Spleen (tissue), 11 donors: ENCODE data around the gene BPIFB2. TPM values are rescaled to one million over a fixed set of nuclear protein-coding genes. Genes with fewer than 3 reads are reported as not detected.

Source experiments
- DNase-seq: peaks from one replicate; pipeline ENCODE4 v3.0.0-alpha.2; 2020
- H3K27ac ChIP-seq, 8 donors: fragments of 200-600 bp; sonication (generic) in 7 of 8; 1 replicate in 4 of 8; 2 replicates in 4 of 8; pipeline versions ENCODE4 v1.5.0 to v1.8.0; 2016 to 2021; ENCODE audit warnings: inconsistent platforms in 4 of 8, mild to moderate bottlenecking in 4 of 8, moderate library complexity in 1 of 8
- H3K27me3 ChIP-seq, 7 donors: fragments of 200-600 bp; sonication (generic) in 6 of 7; replicated peaks in 1 of 7; 1 replicate in 4 of 7; 2 replicates in 3 of 7; pipeline versions ENCODE4 v1.5.0 to v1.8.0; 2016 to 2021; ENCODE audit warnings: inconsistent platforms in 3 of 7, mild to moderate bottlenecking in 1 of 7
- H3K36me3 ChIP-seq, 6 donors: fragments of 200-600 bp; sonication (generic) in 5 of 6; 1 replicate in 4 of 6; 2 replicates in 2 of 6; pipeline versions ENCODE4 v1.5.0 to v1.8.0; 2016 to 2021; ENCODE audit warnings: inconsistent platforms in 2 of 6
- H3K4me1 ChIP-seq, 6 donors: fragments of 200-600 bp; sonication (generic) in 5 of 6; 1 replicate in 3 of 6; 2 replicates in 3 of 6; pipeline versions ENCODE4 v1.5.0 to v1.8.0; 2016 to 2021; ENCODE audit warnings: inconsistent platforms in 3 of 6
- H3K4me3 ChIP-seq, 8 donors: fragments of 200-600 bp; sonication (generic) in 7 of 8; 1 replicate in 4 of 8; 2 replicates in 4 of 8; pipeline versions ENCODE4 v1.5.0 to v1.8.0; 2016 to 2021; ENCODE audit warnings: inconsistent platforms in 4 of 8, mild to moderate bottlenecking in 4 of 8, moderate library complexity in 2 of 8
- H3K9me3 ChIP-seq, 8 donors: fragments of 200-600 bp; sonication (generic) in 7 of 8; 1 replicate in 4 of 8; 2 replicates in 4 of 8; pipeline versions ENCODE4 v1.5.0 to v1.8.0; 2016 to 2021; ENCODE audit warnings: inconsistent platforms in 4 of 8
- CTCF ChIP-seq, 11 experiments: fragments of 200-600 bp in 7 of 11; fragments of 450-650 bp in 4 of 11; sonication (generic) in 4 of 11; IDR thresholded peaks in 8 of 11; conservative IDR thresholded peaks in 3 of 11; 1 replicate in 7 of 11; 2 replicates in 4 of 11; pipeline versions ENCODE4 v1.4.0 to v1.8.0; 2016 to 2021; ENCODE audit warnings: antibody characterized with exemption in 11 of 11, inconsistent platforms in 4 of 11, mild to moderate bottlenecking in 1 of 11
- POLR2A ChIP-seq, 3 donors: fragments of 450-650 bp; IDR thresholded peaks; one replicate each; pipeline ENCODE4 v1.5.1; 2017; ENCODE audit warnings: antibody characterized with exemption in 3 of 3, mild to moderate bottlenecking in 1 of 3
- POLR2AphosphoS5 ChIP-seq, 3 donors: sonication (generic); formaldehyde crosslinking; IDR thresholded peaks; one replicate each; pipeline ENCODE4 v1.5.1; 2017; ENCODE audit warnings: antibody characterized with exemption in 3 of 3
- WGBS, 5 donors: extraction: QIAGEN DNeasy Blood & Tissue Kit in 3 of 5; methylation state at CpG; one replicate each; pipeline versions ENCODE4 v1.1.5 to v1.1.7; 2013 to 2018; 5-methylcytosine and 5-hydroxymethylcytosine counted together
- intact Hi-C: fragments of 100-400 bp; cut with DNase I; formaldehyde crosslinking; loops from one replicate; pipeline ENCODE4 v1.15.0; 2023; ENCODE audit warnings: low total_unique reads
- polyA plus RNA-seq, 3 donors: library from polyadenylated mRNA; stranded (reverse); fragments of 200-250 nt; gene quantifications; one replicate each; pipeline ENCODE4 v1.2.1, GENCODE V29; 2013
- total RNA-seq, 7 donors: library from RNA; depleted of rRNA in 3 of 7; stranded (reverse); fragments of >200 nt in 3 of 7; fragmentation: NEBNext Ultra II Directional in 4 of 7; extraction: Animal tissue kit (Norgen Biotek cat#: 25700) in 4 of 7; gene quantifications; one replicate each; pipeline versions ENCODE4 v1.1.0 to v1.2.1, GENCODE V29; 2016 to 2021
- donor health status: healthy with polysubstance abuse.
- donor health status: DM: no; HTN: no; CAD: no; lungs with moderate emphysema.
- donor health status: DM: no; HTN: no; CAD: no.
- donor health status: Bipolar disorder and iron deficiency.
- donor health status: healthy.
- donor health status: DM: no; HTN: no; CAD: no.
- donor health status: DM: yes; HTN: yes; CAD: no.

The BPIFB2 gene
- total and polyA plus RNA-seq, 10 donors, result not detected

DNA sequence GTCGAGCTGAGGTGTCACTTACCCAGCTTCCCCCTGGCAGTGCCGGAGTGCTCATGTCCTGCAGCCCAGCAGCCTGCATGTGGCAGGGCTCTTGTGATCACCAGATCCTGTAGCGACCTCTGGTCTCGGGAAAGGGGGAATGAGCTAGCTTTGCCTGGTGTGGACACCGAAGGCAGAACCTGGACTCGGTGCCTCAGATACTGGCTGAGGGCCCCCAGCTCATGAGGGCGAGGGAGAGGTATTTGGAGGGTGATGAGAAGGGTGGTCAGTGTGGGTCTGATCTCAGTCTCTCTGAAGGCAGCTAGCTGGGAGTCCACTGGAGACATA lies 29.5 kb upstream of the BPIFB2 start:
- Histone ChIP-seq H3K4me3 (no peak overlapping the region), H3K27ac (no peak overlapping the region), H3K4me1 (peaks cover 0 to 13% (median 3%) of the 10 kb centered on the region in 6 donors), H3K9me3 (peaks cover 0 to 15% (median 0%) of the 10 kb centered on the region in 8 donors), H3K27me3 (no peaks in the 10 kb centered on the region), H3K36me3 (no peaks in the 10 kb centered on the region)
- DNase-seq, result no peak
- WGBS, 5 donors, result 83 to 91% (median 90%) methylated on average over 7 of the region's 7 CpGs
- intact Hi-C loops, result no loop called here
- TF ChIP-seq CTCF (IDR thresholded peaks at IDR 0.05 in 8 of 11, conservative IDR thresholded peaks at IDR 0.05 in 3 of 11) (no peak), POLR2A (IDR thresholded peaks at IDR 0.05) (no peak), POLR2AphosphoS5 (IDR thresholded peaks at IDR 0.05) (no peak)

GRCh38 chr20:32979201-32979998 lies 28.1 kb upstream of the BPIFB2 start:
- DNase-seq, result peak; percentile 38
- H3K4me3 ChIP-seq, result no peak overlapping the region
- intact Hi-C loops, result no loop called here
- H3K27me3 ChIP-seq, result no peaks in the 10 kb centered on the region
- WGBS, 5 donors, result 79 to 88% (median 84%) methylated on average over 6 to 9 of the region's 9 CpGs
- H3K9me3 ChIP-seq, result peaks cover 0 to 15% (median 0%) of the 10 kb centered on the region in 8 donors
- TF ChIP-seq POLR2A (IDR thresholded peaks at IDR 0.05) (no peak), POLR2AphosphoS5 (IDR thresholded peaks at IDR 0.05) (no peak), CTCF (IDR thresholded peaks at IDR 0.05 in 8 of 11, conservative IDR thresholded peaks at IDR 0.05 in 3 of 11) (no peak)
- H3K4me1 ChIP-seq, result no peaks in the 10 kb centered on the region
- no peak overlapping the region for H3K27ac ChIP-seq
- H3K36me3 ChIP-seq, result no peaks in the 10 kb centered on the region

GRCh38 chr20:32980131-32980941 lies 27.2 kb upstream of the BPIFB2 start:
- H3K27ac ChIP-seq, result no peak overlapping the region
- no peak for TF ChIP-seq CTCF (IDR thresholded peaks at IDR 0.05 in 8 of 11, conservative IDR thresholded peaks at IDR 0.05 in 3 of 11)
- no peaks in the 10 kb centered on the region for H3K27me3 ChIP-seq
- intact Hi-C loops, result no loop called here
- DNase-seq, result peak; percentile 61
- no peak overlapping the region for H3K4me3 ChIP-seq
- 86 to 95% (median 91%) methylated on average over 13 to 19 of the region's 19 CpGs for WGBS, 5 donors
- H3K36me3 ChIP-seq, result no peaks in the 10 kb centered on the region
- peaks cover 0 to 15% (median 0%) of the 10 kb centered on the region in 8 donors for H3K9me3 ChIP-seq
- no peaks in the 10 kb centered on the region for H3K4me1 ChIP-seq

GRCh38 chr20:32980990-32981389 lies 26.5 kb upstream of the BPIFB2 start:
- Histone ChIP-seq H3K27me3 (no peaks in the 10 kb centered on the region), H3K9me3 (peaks cover 0 to 15% (median 0%) of the 10 kb centered on the region in 8 donors), H3K27ac (no peak overlapping the region), H3K4me1 (no peaks in the 10 kb centered on the region), H3K36me3 (no peaks in the 10 kb centered on the region), H3K4me3 (no peak overlapping the region)
- 81 to 90% (median 88%) methylated on average over 6 of the region's 6 CpGs for WGBS, 5 donors
- no peak for TF ChIP-seq POLR2AphosphoS5 (IDR thresholded peaks at IDR 0.05)
- no peak for TF ChIP-seq CTCF (IDR thresholded peaks at IDR 0.05 in 8 of 11, conservative IDR thresholded peaks at IDR 0.05 in 3 of 11)
- intact Hi-C loops, result no loop called here
- no peak for DNase-seq
